ENCODE results near the gene LYPD6.

The LYPD6 gene

GRCh38 chr2:149409506-149409905 lies 79.1 kb downstream of the LYPD6 start:
- DNase-seq (ENCODE audit: low read depth, low spot score): no peak

- no peak for DNase-seq (ENCODE audit: low read depth, low spot score)
Measured at GRCh38 chr2:149410701-149411484, 80.5 kb downstream of the LYPD6 start.

GRCh38 chr2:149413487-149413886 lies 83.1 kb downstream of the LYPD6 start:
- DNase-seq (ENCODE audit: low read depth, low spot score): no peak

GRCh38 chr2:149415086-149415485 lies 84.7 kb downstream of the LYPD6 start:
- no peak for DNase-seq (ENCODE audit: low read depth, low spot score)

GRCh38 chr2:149418065-149418464 lies 87.7 kb downstream of the LYPD6 start:
- no peak for DNase-seq (ENCODE audit: low read depth, low spot score)

GRCh38 chr2:149420053-149420963 lies 89.9 kb downstream of the LYPD6 start:
- no peak for DNase-seq (ENCODE audit: low read depth, low spot score)

GRCh38 chr2:149421791-149422190 lies 91.4 kb downstream of the LYPD6 start:
- DNase-seq (ENCODE audit: low read depth, low spot score): no peak

GRCh38 chr2:149422337-149422990 lies 92.1 kb downstream of the LYPD6 start:
- DNase-seq (ENCODE audit: low read depth, low spot score): peak; percentile 25

GRCh38 chr2:149422991-149423338 lies 92.6 kb downstream of the LYPD6 start:
- DNase-seq (ENCODE audit: low read depth, low spot score): no peak

GRCh38 chr2:149423630-149424029 lies 93.2 kb downstream of the LYPD6 start:
- DNase-seq (ENCODE audit: low read depth, low spot score): no peak

- no peak for DNase-seq (ENCODE audit: low read depth, low spot score)
Measured at GRCh38 chr2:149427387-149427786, 97.0 kb downstream of the LYPD6 start.

GRCh38 chr2:149428783-149429182 lies 98.4 kb downstream of the LYPD6 start:
- DNase-seq (ENCODE audit: low read depth, low spot score): no peak

GRCh38 chr2:149430743-149431736 lies 100.7 kb downstream of the LYPD6 start:
- DNase-seq (ENCODE audit: low read depth, low spot score): no peak

GRCh38 chr2:149438330-149438960 lies 108.1 kb downstream of the LYPD6 start:
- DNase-seq (ENCODE audit: low read depth, low spot score): peak; percentile 28

- no peak for DNase-seq (ENCODE audit: low read depth, low spot score)
Measured at GRCh38 chr2:149441255-149441654, 110.9 kb downstream of the LYPD6 start.

- DNase-seq (ENCODE audit: low read depth, low spot score): no peak
Measured at GRCh38 chr2:149442346-149442745, 112.0 kb downstream of the LYPD6 start.

- no peak for DNase-seq (ENCODE audit: low read depth, low spot score)
Measured at GRCh38 chr2:149443150-149443549, 112.8 kb downstream of the LYPD6 start.

- no peak for DNase-seq (ENCODE audit: low read depth, low spot score)
Measured at GRCh38 chr2:149446748-149447147, 116.4 kb downstream of the LYPD6 start.

- DNase-seq (ENCODE audit: low read depth, low spot score): no peak
Measured at GRCh38 chr2:149448315-149448714, 117.9 kb downstream of the LYPD6 start.

- DNase-seq (ENCODE audit: low read depth, low spot score): peak; percentile 16
Measured at GRCh38 chr2:149449017-149449416, 118.6 kb downstream of the LYPD6 start.
